HUES64 (cell line): ENCODE results near the gene PID1.

Experiments
- H3K27ac ChIP-seq: 2 replicates; pipeline ENCODE4 v1.7.0; 2013; ENCODE audit warnings: low read depth, low read length, inconsistent platforms
- H3K27me3 ChIP-seq: 2 replicates; pipeline ENCODE4 v1.6.1; 2013; ENCODE audit warnings: mild to moderate bottlenecking, low read length; ENCODE audit not compliant: insufficient read depth
- H3K36me3 ChIP-seq: 2 replicates; pipeline ENCODE4 v1.6.1; 2013; ENCODE audit warnings: mild to moderate bottlenecking, low read length; ENCODE audit not compliant: insufficient read depth
- H3K4me1 ChIP-seq: 2 replicates; pipeline ENCODE4 v1.6.1; 2013; ENCODE audit warnings: mild to moderate bottlenecking, low read length, moderate library complexity; ENCODE audit not compliant: insufficient read depth
- H3K4me3 ChIP-seq: 2 replicates; pipeline ENCODE4 v1.5.1; 2013; ENCODE audit warnings: mild to moderate bottlenecking, low read length, moderate library complexity
- H3K9ac ChIP-seq: 2 replicates; pipeline ENCODE4 v1.6.1; 2013; ENCODE audit warnings: mild to moderate bottlenecking, low read depth, low read length
- H3K9me3 ChIP-seq: 2 replicates; pipeline ENCODE4 v1.6.1; 2013; ENCODE audit warnings: low read depth, low read length; ENCODE audit not compliant: insufficient read depth
- WGBS: fragments of 150-250, 120-280 bp; methylation state at CpG from one replicate; pipeline ENCODE4 v1.1.7; 2013; ENCODE audit warnings: missing lambda C conversion rate; 5-methylcytosine and 5-hydroxymethylcytosine counted together

PID1 gene

GRCh38 chr2:229237270-229237669, 33.8 kb downstream of the PID1 start:
- no peak overlapping the region for H3K9ac ChIP-seq
- H3K4me3 ChIP-seq, result no peak overlapping the region
- H3K36me3 ChIP-seq, result no peaks in the 10 kb centered on the region
- H3K4me1 ChIP-seq, result no peaks in the 10 kb centered on the region
- H3K27me3 ChIP-seq, result no peaks in the 10 kb centered on the region
- WGBS, result no CpG with 5 or more reads among the region's 2 CpGs
- peaks cover 27% of the 10 kb centered on the region for H3K9me3 ChIP-seq
- H3K27ac ChIP-seq, result no peak overlapping the region

GRCh38 chr2:229235131-229235914, 35.8 kb downstream of the PID1 start:
- Histone ChIP-seq H3K36me3 (no peaks in the 10 kb centered on the region), H3K4me3 (no peak overlapping the region), H3K9ac (no peak overlapping the region), H3K27me3 (no peaks in the 10 kb centered on the region), H3K4me1 (no peaks in the 10 kb centered on the region), H3K9me3 (peaks cover 8% of the 10 kb centered on the region; the same call in 1 of the 2 replicates), H3K27ac (no peak overlapping the region)
- 80% methylated on average over 9 of the region's 9 CpGs for WGBS

DNA sequence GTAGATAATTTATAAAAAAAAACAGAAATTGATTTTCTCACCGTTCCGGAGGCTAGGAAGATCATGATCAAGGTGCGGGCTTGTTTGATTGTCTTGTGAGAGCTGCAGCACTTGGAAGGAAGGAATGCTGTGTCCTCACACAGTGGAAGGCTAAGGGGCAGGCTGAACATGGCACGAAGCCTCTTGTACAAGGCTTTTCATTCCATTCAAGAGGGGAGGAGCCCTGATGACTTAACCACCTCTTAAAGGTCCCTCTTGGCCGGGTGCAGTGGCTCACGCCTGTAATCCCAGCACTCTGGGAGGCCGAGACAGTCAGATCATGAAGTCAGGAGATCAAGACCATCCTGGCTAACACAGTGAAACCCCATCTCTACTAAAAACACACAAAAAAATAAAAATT, 39.2 kb downstream of the PID1 start:
- H3K4me3 ChIP-seq, result no peak overlapping the region
- 91% methylated on average over 7 of the region's 7 CpGs for WGBS

DNA sequence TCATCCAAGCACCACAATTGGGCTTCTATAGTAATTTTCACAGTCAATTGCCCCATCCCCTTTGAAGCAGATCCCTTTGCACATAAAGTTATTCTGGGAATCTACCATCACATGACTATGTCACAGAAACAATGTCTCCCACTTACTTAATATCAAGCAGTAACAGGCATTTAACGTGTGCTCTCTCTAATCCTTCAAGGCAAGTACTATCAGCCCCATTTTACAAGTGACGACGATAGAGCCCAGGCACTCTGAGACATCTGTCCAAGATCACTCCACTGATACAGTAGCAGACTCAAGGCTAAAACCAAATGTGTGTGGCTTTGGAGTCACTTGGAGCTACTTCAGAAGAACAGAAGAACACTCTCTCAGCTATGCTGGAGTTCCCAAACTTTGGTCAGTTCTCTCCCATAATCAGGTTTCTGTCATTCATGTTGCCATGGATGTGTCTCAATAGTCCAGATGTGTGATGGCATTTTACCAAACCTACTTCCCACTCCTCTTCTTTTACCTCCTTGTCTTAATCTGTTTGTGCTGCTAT, 39.7 kb downstream of the PID1 start:
- Histone ChIP-seq H3K4me1 (no peaks in the 10 kb centered on the region), H3K36me3 (no peaks in the 10 kb centered on the region), H3K27me3 (no peaks in the 10 kb centered on the region), H3K4me3 (no peak overlapping the region), H3K27ac (no peak overlapping the region), H3K9ac (no peak overlapping the region), H3K9me3 (no peaks in the 10 kb centered on the region)
- 97% methylated on average over 3 of the region's 3 CpGs for WGBS

More for the DNA sequence above, 39.2 kb downstream of the PID1 start:
- H3K9me3 ChIP-seq, result no peaks in the 10 kb centered on the region
- H3K36me3 ChIP-seq, result no peaks in the 10 kb centered on the region
- no peaks in the 10 kb centered on the region for H3K4me1 ChIP-seq
- no peak overlapping the region for H3K9ac ChIP-seq
- H3K27ac ChIP-seq, result no peak overlapping the region
- no peaks in the 10 kb centered on the region for H3K27me3 ChIP-seq

DNA sequence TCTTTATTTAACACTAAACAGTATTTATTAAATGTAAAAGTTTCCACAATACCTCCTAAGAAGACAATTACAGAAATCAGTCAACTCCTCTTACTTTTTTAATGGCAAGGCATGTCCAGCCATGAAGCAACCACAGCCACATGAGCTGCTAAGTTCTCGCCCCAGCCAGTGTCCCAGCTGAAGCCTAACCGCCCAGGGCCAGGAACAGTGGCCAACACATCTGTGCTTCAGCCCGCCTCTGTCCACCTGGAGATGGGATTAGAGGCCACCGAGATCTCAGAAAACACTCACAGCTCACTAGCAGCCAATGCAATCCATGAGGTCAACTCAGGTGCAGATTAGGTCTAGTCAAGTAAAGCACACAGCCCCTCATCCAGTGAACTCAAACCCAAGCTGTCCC, 40.2 kb downstream of the PID1 start:
- H3K4me1 ChIP-seq, result no peaks in the 10 kb centered on the region
- WGBS, result 70% methylated on average over 4 of the region's 4 CpGs
- H3K4me3 ChIP-seq, result no peak overlapping the region
- no peak overlapping the region for H3K27ac ChIP-seq
- H3K9me3 ChIP-seq, result no peaks in the 10 kb centered on the region
- no peaks in the 10 kb centered on the region for H3K27me3 ChIP-seq
- no peaks in the 10 kb centered on the region for H3K36me3 ChIP-seq
- no peak overlapping the region for H3K9ac ChIP-seq

- no peak overlapping the region for H3K4me3 ChIP-seq
- no peak overlapping the region for H3K9ac ChIP-seq
- H3K36me3 ChIP-seq, result no peaks in the 10 kb centered on the region
- H3K4me1 ChIP-seq, result no peaks in the 10 kb centered on the region
- H3K9me3 ChIP-seq, result no peaks in the 10 kb centered on the region
- H3K27me3 ChIP-seq, result no peaks in the 10 kb centered on the region
- WGBS, result 97% methylated on average over 2 of the region's 2 CpGs
- H3K27ac ChIP-seq, result no peak overlapping the region
Measured at GRCh38 chr2:229230256-229230655, 40.8 kb downstream of the PID1 start.

- WGBS, result 93% methylated on average over 2 of the region's 2 CpGs
- no peak overlapping the region for H3K27ac ChIP-seq
- H3K4me1 ChIP-seq, result no peaks in the 10 kb centered on the region
Measured at GRCh38 chr2:229226382-229226781, 44.7 kb downstream of the PID1 start.

GRCh38 chr2:229223107-229223506, 48.0 kb downstream of the PID1 start:
- Histone ChIP-seq H3K27ac (no peak overlapping the region), H3K4me3 (no peak overlapping the region), H3K9me3 (no peaks in the 10 kb centered on the region), H3K9ac (no peak overlapping the region), H3K27me3 (no peaks in the 10 kb centered on the region), H3K4me1 (no peaks in the 10 kb centered on the region), H3K36me3 (no peaks in the 10 kb centered on the region)
- 96% methylated on average over 1 of the region's 1 CpG for WGBS

More at GRCh38 chr2:229226382-229226781, 44.7 kb downstream of the PID1 start:
- H3K9ac ChIP-seq, result no peak overlapping the region
- no peak overlapping the region for H3K4me3 ChIP-seq
- no peaks in the 10 kb centered on the region for H3K9me3 ChIP-seq
- H3K36me3 ChIP-seq, result no peaks in the 10 kb centered on the region
- H3K27me3 ChIP-seq, result no peaks in the 10 kb centered on the region

DNA sequence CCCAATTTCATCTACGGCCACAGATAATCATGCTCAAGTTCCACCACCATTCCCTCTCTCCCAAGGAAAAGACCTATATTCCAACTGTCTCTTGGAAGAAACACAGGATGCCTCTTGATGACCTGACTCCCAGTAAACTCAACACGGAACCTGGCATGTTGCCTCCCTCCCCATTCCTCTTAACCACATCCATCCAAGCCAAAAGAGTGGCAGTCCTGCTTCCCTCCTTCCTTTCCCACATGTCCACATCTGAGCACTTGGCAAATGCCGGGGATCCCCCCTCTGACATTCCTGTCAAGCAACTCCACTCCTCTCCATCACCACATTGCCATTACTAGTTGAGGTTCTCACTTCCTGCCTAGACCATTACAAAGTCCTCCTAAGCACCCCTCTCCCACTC, 49.4 kb downstream of the PID1 start:
- Histone ChIP-seq H3K4me1 (no peaks in the 10 kb centered on the region), H3K9ac (no peak overlapping the region), H3K27ac (no peak overlapping the region), H3K36me3 (no peaks in the 10 kb centered on the region), H3K4me3 (no peak overlapping the region), H3K27me3 (no peaks in the 10 kb centered on the region), H3K9me3 (no peaks in the 10 kb centered on the region)
- WGBS, result 92% methylated on average over 3 of the region's 3 CpGs

- no peaks in the 10 kb centered on the region for H3K27me3 ChIP-seq
- no peaks in the 10 kb centered on the region for H3K4me1 ChIP-seq
- H3K9me3 ChIP-seq, result no peaks in the 10 kb centered on the region
- no peak overlapping the region for H3K4me3 ChIP-seq
- H3K36me3 ChIP-seq, result no peaks in the 10 kb centered on the region
- no peak overlapping the region for H3K27ac ChIP-seq
- no peak overlapping the region for H3K9ac ChIP-seq
- WGBS, result 92% methylated on average over 4 of the region's 4 CpGs
Measured at GRCh38 chr2:229220254-229220653, 50.8 kb downstream of the PID1 start.

DNA sequence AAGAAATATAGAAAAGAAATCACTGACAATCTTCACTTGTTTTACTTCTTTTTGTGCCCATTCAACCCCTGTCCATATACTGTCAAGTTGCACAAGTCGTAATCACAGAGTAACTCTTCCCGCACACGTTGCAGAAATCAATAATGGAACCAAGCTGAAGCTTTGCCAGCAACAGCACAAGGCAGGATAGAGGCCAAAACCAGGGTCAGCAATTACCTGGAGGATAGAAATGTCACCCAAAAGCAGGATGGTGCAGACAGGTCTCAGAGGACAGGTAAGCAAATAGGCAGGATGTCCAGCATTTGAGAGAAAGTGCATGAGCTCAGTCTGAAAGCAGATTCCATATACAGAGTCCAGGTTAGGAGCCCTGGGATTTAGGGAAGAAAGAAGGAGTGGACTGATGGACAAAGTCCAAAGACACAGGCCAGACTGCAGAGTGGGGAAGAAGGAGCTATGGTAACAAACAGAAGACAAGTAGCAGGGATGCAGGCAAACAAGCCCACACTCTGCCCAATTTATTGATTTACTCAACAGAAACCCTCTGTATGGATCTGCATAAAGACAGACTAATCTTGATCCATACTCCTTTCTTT, 52.7 kb downstream of the PID1 start:
- H3K27ac ChIP-seq, result no peak overlapping the region

More for the DNA sequence above, 52.7 kb downstream of the PID1 start:
- 28% methylated on average over 3 of the region's 3 CpGs for WGBS
- H3K4me1 ChIP-seq, result no peaks in the 10 kb centered on the region
- H3K4me3 ChIP-seq, result no peak overlapping the region
- H3K36me3 ChIP-seq, result no peaks in the 10 kb centered on the region
- H3K27me3 ChIP-seq, result no peaks in the 10 kb centered on the region
- H3K9me3 ChIP-seq, result no peaks in the 10 kb centered on the region
- no peak overlapping the region for H3K9ac ChIP-seq
